C4-2B (cell line): Measurements from ENCODE around the gene FAF1.

Experiments used
- CTCF ChIP-seq: fragments of 450-650 bp; conservative IDR thresholded peaks from 2 replicates; pipeline ENCODE4 v1.5.1; 2017; ENCODE audit warnings: mild to moderate bottlenecking
- ZFX ChIP-seq: fragments of 450-650 bp; IDR thresholded peaks from 2 replicates; pipeline ENCODE4 v1.6.1; 2017

GRCh38 chr1:50787266-50787665 lies 172.8 kb downstream of the FAF1 start:
- TF ChIP-seq CTCF: no peak
- no peak for TF ChIP-seq ZFX
